HUES48 (cell line): ENCODE measurements around the gene COPS6.

Experiments
- H3K27ac ChIP-seq: one replicate; pipeline ENCODE4 v1.7.0; 2013; ENCODE audit warnings: low read depth, low read length, inconsistent platforms
- H3K27me3 ChIP-seq: 2 replicates; pipeline ENCODE4 v1.6.1; 2013; ENCODE audit warnings: mild to moderate bottlenecking, low read length; ENCODE audit not compliant: control insufficient read depth, insufficient read depth
- H3K36me3 ChIP-seq: 2 replicates; pipeline ENCODE4 v1.6.1; 2013; ENCODE audit warnings: low read length; ENCODE audit not compliant: control insufficient read depth, insufficient read depth
- H3K4me1 ChIP-seq: 2 replicates; pipeline ENCODE4 v1.6.1; 2013; ENCODE audit warnings: mild to moderate bottlenecking, low read length; ENCODE audit not compliant: control insufficient read depth, insufficient read depth
- H3K4me3 ChIP-seq: 2 replicates; pipeline ENCODE4 v1.5.1; 2013; ENCODE audit warnings: mild to moderate bottlenecking, low read depth, low read length
- H3K9ac ChIP-seq: 2 replicates; pipeline ENCODE4 v1.6.1; 2013; ENCODE audit warnings: mild to moderate bottlenecking, low read depth, low read length, moderate library complexity
- H3K9me3 ChIP-seq: 2 replicates; pipeline ENCODE4 v1.6.1; 2013; ENCODE audit warnings: low read length; ENCODE audit not compliant: control insufficient read depth, insufficient read depth

The COPS6 gene

GRCh38 chr7:100063376-100063775 lies 25.4 kb upstream of the COPS6 start:
- peaks cover 56% of the 10 kb centered on the region for H3K36me3 ChIP-seq
- H3K9ac ChIP-seq, result no peak overlapping the region

GRCh38 chr7:100064162-100064561 lies 24.6 kb upstream of the COPS6 start:
- Histone ChIP-seq H3K9me3 (0 out of 2 replicates have a peak, but pooled peaks cover under 1% of the 10 kb centered on the region), H3K36me3 (peaks cover 51% of the 10 kb centered on the region), H3K4me3 (no peak overlapping the region), H3K9ac (no peak overlapping the region), H3K27ac (no peak overlapping the region), H3K27me3 (no peaks in the 10 kb centered on the region), H3K4me1 (no peaks in the 10 kb centered on the region)

More at GRCh38 chr7:100063376-100063775, 25.4 kb upstream of the COPS6 start:
- Histone ChIP-seq H3K9me3 (no peaks in the 10 kb centered on the region), H3K27ac (no peak overlapping the region), H3K27me3 (no peaks in the 10 kb centered on the region), H3K4me1 (no peaks in the 10 kb centered on the region), H3K4me3 (no peak overlapping the region)

DNA sequence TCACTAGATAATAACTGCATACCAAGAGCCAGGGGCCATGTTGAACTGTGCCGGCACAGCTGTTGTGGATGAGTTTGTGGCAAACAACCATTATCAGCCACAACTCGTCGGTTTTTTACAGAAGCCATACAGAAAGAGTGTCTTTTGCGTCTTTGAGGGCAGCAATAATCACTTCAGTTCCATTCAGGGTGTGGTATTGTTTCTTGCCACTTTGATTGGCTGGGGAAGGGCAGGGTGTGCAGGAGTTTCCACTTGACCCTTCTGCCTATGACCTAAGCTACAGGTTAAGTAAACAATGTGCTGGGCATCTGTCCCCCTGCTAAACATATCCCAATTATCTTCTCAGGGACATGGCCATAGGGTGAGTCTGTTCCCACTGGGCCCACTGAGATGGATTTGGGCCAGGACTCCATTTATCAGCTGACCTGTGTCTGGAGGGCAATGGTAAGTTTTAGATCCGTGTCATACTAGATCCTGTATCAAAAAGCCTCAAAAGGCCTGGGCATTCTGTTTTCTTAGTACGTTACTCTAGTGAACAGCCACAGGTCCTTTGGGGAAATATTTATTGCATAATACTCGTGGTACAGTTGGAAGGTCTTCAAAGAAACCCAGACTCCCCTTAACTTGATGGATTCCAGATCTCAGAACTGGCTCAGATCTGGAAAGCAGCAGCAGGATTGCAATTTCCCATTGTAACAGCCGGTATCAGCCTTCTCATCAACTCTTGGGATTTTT lies 23.1 kb upstream of the COPS6 start:
- peaks cover 57% of the 10 kb centered on the region for H3K36me3 ChIP-seq
- no peak overlapping the region for H3K27ac ChIP-seq
- H3K4me1 ChIP-seq, result no peaks in the 10 kb centered on the region
- no peaks in the 10 kb centered on the region for H3K27me3 ChIP-seq
- H3K9me3 ChIP-seq, result peaks cover 14% of the 10 kb centered on the region
- no peak overlapping the region for H3K9ac ChIP-seq
- no peak overlapping the region for H3K4me3 ChIP-seq

DNA sequence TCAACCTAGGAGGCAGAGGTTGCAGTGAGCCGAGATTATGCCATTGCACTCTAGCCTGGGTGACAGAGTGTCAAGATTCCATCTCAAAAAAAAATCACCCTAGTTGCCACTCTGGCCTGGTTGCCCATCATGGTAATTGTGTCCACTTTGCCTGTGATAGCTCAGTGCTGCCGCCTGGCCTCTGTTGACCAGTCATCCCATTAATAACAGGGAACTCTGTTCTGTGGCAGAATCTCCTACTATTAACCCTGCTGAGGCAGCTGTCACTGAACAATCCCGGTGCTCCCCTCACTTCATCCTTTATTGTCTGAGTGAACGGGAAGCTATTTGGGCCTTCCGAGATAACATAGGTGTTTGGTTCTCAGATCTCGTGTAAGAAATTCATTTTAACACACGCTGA lies 21.8 kb upstream of the COPS6 start:
- no peak overlapping the region for H3K4me3 ChIP-seq
- H3K4me1 ChIP-seq, result no peaks in the 10 kb centered on the region
- H3K9me3 ChIP-seq, result peaks cover 27% of the 10 kb centered on the region
- no peak overlapping the region for H3K27ac ChIP-seq
- peaks cover 57% of the 10 kb centered on the region for H3K36me3 ChIP-seq
- H3K27me3 ChIP-seq, result no peaks in the 10 kb centered on the region
- no peak overlapping the region for H3K9ac ChIP-seq

DNA sequence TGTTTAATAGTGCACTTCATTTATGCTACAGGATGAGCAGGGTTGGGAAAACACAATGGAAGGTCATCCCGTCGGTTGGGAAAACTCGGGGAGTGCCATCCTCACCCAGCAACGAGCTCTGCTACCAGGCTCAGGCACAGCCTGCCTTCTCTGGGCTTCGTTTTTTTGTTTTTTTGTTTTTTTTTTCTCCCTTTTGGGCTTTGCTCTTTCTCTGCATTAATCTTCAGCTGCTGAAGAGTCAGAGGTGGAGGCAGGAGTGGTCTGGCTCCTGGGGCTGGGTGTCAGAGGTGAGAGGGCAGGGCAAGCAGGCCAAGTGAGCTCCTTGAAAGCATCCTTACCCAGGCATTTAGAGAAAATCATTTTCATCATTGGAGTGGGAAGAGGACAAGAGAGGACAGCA lies 18.8 kb upstream of the COPS6 start:
- Histone ChIP-seq H3K4me3 (no peak overlapping the region), H3K9ac (no peak overlapping the region), H3K9me3 (peaks cover 55% of the 10 kb centered on the region), H3K27ac (no peak overlapping the region), H3K4me1 (no peaks in the 10 kb centered on the region), H3K27me3 (no peaks in the 10 kb centered on the region), H3K36me3 (peaks cover 65% of the 10 kb centered on the region)

DNA sequence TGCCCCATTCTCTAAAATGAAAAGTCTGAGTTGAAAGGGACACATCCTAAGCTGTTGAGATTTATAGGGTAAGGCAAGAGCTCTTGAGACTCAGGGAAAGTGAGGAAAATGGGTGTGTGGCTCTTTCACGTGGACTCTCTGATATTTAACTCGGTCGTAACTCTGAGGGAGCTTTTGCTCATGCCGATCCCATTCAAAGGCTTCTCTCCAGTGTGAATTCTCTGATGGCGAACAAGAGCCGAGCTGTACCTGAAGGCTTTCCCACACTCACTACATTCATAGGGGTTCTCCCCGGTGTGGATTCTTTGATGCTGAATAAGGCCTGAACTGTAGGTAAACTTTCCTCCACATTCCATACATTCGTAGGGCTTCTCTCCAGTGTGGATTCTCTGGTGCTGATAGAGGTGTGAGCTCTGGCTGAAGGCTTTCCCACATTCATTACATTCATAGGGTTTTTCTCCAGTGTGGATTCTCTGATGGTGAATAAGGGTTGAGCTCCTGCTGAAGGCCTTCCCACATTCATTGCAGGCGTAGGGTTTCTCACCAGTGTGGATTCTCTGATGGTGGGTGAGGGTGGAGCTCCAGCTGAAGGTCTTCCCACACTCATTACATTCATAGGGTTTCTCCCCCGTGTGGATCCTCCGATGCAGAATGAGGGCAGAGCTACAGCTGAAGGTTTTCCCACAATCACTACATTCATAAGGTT lies 17.6 kb upstream of the COPS6 start:
- Histone ChIP-seq H3K36me3 (peaks cover 73% of the 10 kb centered on the region), H3K4me1 (no peaks in the 10 kb centered on the region), H3K9me3 (peaks cover 62% of the 10 kb centered on the region), H3K27me3 (no peaks in the 10 kb centered on the region), H3K27ac (no peak overlapping the region), H3K4me3 (peak overlapping the region; percentile 21; the same call in 1 of the 2 replicates), H3K9ac (no peak overlapping the region)

- Histone ChIP-seq H3K36me3 (peaks cover 85% of the 10 kb centered on the region), H3K4me3 (no peak overlapping the region), H3K27me3 (no peaks in the 10 kb centered on the region), H3K9ac (no peak overlapping the region), H3K9me3 (peaks cover 62% of the 10 kb centered on the region), H3K27ac (no peak overlapping the region), H3K4me1 (no peaks in the 10 kb centered on the region)
These were observed 16.3 kb upstream of the COPS6 start for GRCh38 chr7:100072462-100072861.

DNA sequence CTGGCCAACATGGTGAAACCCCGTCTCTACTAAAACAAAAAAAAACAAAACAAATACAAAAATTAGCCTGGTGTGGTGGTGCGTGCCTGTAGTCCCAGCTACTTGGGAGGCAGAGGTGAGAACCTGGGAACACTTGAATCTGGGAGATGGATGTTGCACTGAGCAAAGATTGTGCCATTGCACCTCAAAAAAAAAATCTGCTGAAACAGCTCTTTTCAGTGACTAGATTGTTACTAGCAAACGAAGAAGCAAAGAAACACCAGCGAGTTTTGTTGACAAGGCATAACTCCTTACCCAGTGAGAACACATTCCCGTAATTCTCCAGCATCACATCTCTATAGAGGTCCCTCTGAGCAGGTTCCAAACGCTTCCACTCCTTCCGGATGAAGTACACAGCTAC lies 13.9 kb upstream of the COPS6 start:
- no peak overlapping the region for H3K27ac ChIP-seq
- H3K4me3 ChIP-seq, result no peak overlapping the region
- H3K4me1 ChIP-seq, result no peaks in the 10 kb centered on the region
- peaks cover 55% of the 10 kb centered on the region for H3K9me3 ChIP-seq
- no peak overlapping the region for H3K9ac ChIP-seq
- H3K27me3 ChIP-seq, result no peaks in the 10 kb centered on the region
- peaks cover 98% of the 10 kb centered on the region for H3K36me3 ChIP-seq

DNA sequence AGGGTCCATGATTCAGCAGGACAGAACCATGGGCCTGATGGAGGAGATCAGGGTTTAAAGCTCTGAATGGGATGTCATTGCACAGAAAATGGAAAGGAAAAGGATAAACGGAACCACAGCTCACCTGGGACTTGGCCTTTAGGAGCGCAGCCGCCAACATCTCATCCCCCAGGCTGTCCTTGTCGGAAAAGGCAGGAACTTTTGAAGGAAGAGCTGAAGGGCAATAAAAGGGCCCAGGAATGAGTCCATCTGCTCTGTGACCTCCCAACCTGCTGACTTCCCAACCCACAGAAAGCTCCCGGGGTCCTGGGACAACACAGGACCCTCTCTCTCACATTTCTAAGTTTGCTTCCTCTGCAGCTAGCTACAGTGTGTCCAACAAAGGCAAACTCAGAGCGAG lies 13.4 kb upstream of the COPS6 start:
- 0 out of 2 replicates have a peak, but pooled peaks cover 3% of the 10 kb centered on the region for H3K4me1 ChIP-seq
- peaks cover 50% of the 10 kb centered on the region for H3K9me3 ChIP-seq
- H3K4me3 ChIP-seq, result no peak overlapping the region
- H3K36me3 ChIP-seq, result peaks cover 96% of the 10 kb centered on the region
- H3K27ac ChIP-seq, result no peak overlapping the region
- no peaks in the 10 kb centered on the region for H3K27me3 ChIP-seq
- H3K9ac ChIP-seq, result no peak overlapping the region

GRCh38 chr7:100077205-100077604 lies 11.6 kb upstream of the COPS6 start:
- Histone ChIP-seq H3K9ac (no peak overlapping the region), H3K4me3 (no peak overlapping the region), H3K36me3 (peaks cover 79% of the 10 kb centered on the region), H3K9me3 (peaks cover 32% of the 10 kb centered on the region), H3K27ac (no peak overlapping the region), H3K27me3 (no peaks in the 10 kb centered on the region), H3K4me1 (0 out of 2 replicates have a peak, but pooled peaks cover 3% of the 10 kb centered on the region)

DNA sequence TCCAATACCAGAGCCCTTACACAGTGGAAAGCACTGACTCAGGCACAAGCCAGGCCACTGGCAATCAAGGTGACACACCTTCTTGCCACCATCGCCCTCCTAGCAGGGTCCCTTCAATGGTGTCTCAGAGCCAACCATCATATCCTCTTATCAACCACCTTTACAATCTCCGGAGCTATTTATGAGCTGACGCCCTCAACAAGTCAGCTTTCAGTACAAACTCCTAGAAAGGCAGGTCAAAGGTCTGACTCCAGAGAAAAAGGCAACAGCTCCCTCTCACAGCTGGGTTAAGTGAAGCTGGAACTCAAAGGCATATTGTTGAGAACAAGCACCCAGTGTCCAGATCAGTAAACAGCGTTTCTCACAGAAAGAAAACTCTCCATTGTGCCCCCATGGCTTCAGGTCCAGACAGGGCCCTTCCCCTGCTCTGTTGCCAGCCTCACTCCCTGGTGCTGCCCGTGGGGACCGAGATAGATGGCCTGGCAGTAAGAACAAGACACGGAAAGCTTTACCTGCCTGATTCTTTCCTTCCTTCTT lies 9.7 kb upstream of the COPS6 start:
- Histone ChIP-seq H3K4me3 (no peak overlapping the region), H3K36me3 (peaks cover 60% of the 10 kb centered on the region), H3K9me3 (peaks cover 13% of the 10 kb centered on the region), H3K9ac (no peak overlapping the region), H3K4me1 (peaks cover 13% of the 10 kb centered on the region), H3K27ac (peak overlapping the region; percentile 18), H3K27me3 (no peaks in the 10 kb centered on the region)
